ENCODE data around the gene GNA12.
"Not testable (repeated sequence)": the region's sequence is repeated elsewhere in the genome, so short reads cannot be mapped to it uniquely, and the experiment has no call there.

The GNA12 gene

DNA sequence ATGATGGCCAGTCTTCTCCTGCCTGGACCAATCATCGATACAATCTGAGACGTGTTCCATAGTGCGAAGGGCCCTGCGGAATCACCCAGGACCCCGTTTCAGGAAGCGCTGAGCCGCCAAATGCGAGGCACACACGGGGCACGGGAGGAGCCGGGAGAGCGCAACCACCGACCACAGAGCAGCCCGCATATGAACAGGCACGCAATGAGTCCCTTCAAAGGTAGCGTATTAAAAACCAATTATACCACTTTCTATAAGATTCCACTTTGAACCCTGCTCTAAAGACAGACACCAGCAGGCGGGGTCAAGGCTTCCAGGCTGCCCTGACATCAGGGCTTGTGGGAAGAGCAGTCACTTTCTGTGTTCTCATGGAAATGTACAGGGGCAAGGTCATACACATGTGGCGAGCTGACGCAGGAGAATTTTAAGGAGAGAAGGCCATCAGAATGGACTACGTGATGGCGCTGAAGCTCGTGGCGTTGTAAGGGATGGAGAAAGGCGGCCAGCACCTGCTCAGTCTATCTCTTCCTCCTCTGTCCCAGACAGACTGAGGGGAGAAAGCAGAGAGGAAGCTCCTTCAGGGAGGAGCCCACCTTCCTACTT, 109.9 kb downstream of the GNA12 start:
- DNase-seq (ENCODE audit: insufficient read length, low spot score) (no peak), FAIRE-seq (no peak)

DNA sequence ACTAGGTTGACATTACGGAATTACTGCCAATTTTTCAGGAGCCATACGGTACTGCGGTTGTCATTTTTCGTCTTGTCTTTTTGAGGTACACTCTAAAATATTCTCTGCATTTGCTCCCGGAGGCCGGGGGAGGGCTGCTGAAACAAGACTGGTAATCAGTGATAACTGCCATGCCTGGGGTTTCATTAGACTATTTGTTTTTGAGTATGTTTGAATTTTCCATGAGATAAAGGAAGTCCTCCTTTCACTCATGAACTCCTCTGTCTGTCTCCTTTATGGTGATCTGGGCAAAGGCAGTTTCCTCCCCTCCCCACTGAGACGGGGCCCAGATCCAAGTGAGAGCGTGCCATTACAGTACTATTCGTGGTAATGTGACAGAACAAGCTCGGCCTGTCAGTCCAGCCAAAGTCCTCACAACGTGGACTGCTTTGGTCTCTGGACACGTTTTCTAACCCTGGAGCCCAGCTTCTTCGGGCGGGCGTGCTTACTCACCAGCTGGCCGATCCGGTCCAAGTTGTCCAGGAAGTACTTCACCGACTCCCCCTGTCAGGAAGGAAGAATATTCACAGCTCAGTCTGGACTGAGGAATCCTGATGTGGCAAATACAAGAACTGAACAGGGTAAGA, 111.0 kb downstream of the GNA12 start:
- DNase-seq (ENCODE audit: insufficient read length, low spot score): no peak
- FAIRE-seq: no peak

DNA sequence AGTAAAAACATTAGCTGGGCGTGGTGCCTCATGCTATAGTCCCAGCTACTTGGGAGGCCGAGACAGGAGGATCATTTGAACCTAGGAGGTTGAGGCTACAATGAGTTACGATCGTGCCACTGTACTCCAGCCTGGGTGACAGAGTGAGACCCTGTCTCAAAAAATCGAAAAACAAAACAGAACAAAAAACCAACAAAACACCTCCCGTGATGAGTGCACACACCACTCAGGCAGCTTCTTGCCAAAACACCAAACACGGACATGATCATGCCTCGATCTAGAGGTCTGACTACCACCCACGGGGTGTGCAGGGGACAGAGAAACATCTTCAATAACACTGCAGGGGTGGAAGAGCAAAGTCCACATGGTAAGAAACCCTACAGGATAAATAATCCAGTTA, 111.7 kb downstream of the GNA12 start:
- FAIRE-seq (no peak), DNase-seq (ENCODE audit: insufficient read length, low spot score) (no peak)

DNA sequence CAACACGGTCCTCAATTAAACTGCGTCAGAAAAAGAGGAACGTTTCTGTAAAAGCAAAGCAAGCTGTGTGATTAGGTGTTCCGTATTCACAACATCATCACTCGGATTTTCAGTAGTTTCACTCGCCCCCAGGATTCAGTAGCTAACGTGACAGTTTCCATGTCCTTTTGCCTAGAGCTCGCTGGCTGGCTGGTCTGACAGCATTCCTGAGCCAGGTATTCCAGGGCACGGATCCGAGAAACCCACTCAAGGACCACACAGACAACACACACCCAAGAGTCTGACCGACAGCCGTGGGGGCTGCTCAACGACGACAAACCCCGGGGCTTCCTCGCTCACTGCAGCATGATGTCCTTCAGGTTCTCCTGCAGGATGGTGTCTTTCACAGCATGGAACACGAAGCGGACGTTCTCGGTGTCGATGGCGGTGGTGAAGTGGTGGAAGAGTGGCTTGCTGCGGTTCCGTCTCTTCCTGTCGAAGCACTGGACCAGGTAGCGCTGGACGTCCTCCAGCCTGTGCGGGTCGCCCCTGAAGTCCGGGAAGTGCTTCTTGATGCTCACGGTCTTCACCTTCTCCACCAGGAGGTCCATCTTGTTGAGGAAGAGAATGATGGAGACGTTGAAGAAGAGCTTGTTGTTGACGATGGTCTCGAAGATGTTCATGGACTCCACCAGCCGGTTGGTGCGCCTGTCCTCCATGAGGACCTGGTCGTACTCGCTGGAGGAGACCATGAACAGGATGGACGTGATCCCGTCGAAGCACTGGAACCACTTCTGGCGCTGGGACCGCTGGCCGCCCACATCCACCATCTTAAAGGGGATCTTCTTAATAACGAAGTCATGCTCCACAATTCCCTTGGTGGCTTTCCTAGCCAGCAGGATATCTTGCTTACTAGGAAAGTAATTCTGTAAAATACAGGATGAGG, 113.0 kb downstream of the GNA12 start:
- DNase-seq (ENCODE audit: insufficient read length, low spot score) (no peak), FAIRE-seq (peak; percentile 60)

DNA sequence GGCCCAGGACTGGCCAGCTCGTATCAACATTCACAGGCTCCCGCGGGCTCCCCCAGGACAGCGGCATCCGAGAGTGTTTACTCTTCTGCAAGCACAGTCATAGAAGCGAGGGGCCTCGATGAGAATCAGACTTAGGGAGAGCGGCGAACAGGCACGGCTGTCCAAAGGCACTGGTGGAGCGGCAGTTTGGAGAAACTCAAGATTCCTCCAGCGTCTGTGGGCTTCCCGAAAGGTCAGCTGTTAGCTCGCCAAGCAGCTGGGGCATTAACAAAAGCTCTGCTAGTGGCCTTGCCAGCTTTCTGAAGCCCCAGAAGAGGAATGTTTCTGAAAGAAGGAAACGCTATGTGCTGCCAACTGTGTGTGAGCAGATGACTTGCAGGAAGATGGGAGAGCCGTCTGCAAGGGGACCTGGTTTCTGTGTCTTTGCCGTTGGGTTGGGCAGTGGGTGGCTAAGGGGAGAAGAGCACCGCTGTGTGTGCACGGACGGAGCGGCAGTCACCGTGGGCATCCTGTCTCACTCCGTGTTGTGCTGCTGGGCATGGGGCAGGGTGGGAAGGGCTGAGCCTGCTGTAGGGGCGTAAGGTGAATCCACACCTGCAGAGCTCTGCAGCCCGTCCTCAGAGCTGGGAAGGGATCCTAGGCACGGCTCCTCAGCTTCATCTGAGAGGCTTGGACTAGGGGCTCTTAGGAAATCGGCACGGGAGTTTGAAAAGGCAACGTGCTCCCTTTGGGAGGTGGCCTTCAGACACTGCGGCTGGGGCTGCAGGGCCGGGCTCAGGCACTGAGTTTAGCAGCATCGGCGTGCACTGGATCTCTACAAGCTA, 114.0 kb downstream of the GNA12 start:
- no peak for DNase-seq (ENCODE audit: insufficient read length, low spot score)
- no peak for FAIRE-seq

DNA sequence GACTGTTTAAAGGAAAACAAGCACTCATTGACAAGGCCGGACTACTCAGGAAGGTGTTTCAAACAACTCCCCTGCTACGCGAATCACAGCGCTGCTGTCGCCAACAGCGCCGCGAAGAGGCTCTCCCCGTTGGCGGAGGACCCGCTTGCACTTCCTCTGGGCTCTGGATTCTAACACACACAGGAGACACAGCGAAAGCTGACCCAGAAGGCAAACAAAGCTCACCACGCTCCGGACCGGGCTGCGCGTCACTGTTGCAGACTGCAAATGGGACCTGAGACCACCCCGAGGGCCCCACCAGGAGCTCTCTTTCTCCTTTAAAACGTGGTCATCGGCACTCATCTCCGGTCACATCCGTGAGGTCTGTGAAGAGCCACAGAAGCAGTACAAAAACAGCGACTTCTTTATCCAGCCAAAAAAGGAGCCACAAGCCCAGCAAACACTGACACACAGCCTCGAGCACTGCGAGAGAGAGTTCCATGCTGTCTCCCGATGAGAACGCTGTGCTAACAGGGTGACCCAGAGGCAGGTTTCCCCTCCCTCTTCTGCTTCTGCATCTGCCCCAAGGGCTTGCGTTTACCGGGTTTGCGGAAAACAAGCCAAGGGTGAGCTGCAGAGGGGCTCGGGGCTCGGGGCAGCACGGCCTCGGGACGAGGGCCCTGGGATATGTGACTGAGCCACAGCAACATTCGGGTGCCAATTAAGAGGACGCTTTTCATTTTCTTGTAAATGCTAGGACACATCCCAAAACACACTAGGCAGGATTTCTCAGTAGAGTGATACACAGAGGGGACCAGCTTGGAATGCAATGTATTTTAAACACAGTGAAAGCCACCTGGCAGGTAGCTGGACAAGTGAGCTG, 114.8 kb downstream of the GNA12 start:
- FAIRE-seq (no peak), DNase-seq (ENCODE audit: insufficient read length, low spot score) (no peak)

DNA sequence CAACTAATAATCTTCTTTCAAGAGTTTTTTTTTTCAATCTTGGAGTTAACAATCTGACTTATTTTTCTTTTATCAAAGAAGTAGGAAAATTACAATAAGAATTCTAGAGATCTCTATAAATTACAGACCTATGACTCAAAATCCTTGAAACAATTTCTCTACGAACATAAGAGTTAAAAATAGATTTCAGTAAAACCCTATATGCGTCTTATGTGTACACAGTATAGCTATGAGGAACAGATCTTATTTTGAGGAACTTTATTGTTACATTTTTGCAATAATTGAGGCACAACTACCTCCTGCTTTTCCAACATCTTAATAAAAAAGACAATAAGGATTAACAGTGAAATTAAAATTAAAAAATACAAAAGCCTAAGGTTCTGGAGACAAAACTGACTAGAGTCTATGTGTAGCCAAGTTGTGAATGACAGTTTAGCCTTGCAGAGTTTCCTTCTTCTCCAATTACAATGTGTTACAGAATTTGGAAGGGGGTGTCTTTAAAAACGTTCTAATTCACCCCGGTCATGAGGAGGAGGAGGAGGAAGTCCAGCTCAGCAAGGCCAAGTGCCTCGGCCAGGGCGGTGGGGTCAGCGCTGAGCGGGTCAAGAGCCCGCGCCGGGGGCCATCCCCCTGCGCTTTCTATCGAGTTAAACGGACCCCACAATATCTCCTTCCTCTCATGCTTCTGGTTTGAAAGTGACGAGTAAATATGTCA, 115.6 kb downstream of the GNA12 start:
- FAIRE-seq (no peak), DNase-seq (ENCODE audit: insufficient read length, low spot score) (no peak)

DNA sequence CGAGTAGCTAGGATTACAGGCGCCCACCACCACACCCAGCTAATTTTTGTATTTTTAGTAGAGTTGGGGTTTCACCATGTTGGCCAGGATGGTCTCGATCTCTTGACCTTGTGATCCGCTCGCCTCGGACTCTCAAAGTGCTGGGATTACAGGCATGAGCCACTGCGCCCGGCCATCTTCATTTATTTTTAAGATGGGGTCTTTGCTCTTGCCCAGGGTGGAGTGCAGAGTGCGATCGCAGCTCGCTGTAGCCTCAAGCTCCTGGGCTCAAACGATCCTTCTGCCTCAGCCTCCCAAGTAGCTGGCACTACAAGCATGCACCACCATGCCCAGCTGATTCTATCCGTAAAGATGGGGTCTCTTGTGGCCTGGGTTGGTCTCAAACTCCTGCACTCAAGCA, 116.9 kb downstream of the GNA12 start:
- DNase-seq (ENCODE audit: insufficient read length, low spot score); FAIRE-seq: not testable (repeated sequence)

DNA sequence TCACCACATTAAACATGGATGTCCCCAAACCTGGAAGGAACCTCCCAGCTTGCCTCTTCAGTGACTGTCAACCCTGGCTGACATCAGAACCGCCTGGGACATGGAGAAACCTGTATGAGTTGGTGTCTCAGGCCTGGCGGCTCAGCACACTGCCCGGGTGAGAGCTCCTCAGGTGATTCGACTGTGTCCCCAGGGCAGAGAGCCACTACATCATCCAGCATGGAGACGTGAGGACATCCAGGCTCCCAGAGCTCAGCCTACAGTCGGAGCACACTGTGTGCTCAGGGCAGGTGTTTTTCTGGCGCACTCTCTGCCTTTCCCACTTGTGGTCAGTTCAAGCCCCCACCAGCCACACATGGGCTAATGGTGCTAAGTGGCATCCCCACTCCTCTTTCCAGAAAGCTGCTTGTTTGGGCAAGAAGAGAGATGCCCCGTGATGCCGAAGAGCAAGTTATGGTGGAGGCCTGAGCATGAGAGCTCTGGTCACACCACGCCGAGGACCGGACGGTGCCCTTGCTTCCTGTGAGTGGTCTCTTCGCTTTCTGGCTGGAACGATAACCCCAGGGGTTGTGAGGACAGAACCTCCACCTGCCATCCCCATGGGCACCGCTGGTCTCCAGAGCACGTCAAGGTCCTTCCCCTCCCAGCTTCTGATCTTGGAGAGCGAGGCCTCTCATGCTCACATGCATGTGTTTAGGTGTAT, 117.6 kb downstream of the GNA12 start:
- FAIRE-seq (no peak), DNase-seq (ENCODE audit: insufficient read length, low spot score) (no peak)

DNA sequence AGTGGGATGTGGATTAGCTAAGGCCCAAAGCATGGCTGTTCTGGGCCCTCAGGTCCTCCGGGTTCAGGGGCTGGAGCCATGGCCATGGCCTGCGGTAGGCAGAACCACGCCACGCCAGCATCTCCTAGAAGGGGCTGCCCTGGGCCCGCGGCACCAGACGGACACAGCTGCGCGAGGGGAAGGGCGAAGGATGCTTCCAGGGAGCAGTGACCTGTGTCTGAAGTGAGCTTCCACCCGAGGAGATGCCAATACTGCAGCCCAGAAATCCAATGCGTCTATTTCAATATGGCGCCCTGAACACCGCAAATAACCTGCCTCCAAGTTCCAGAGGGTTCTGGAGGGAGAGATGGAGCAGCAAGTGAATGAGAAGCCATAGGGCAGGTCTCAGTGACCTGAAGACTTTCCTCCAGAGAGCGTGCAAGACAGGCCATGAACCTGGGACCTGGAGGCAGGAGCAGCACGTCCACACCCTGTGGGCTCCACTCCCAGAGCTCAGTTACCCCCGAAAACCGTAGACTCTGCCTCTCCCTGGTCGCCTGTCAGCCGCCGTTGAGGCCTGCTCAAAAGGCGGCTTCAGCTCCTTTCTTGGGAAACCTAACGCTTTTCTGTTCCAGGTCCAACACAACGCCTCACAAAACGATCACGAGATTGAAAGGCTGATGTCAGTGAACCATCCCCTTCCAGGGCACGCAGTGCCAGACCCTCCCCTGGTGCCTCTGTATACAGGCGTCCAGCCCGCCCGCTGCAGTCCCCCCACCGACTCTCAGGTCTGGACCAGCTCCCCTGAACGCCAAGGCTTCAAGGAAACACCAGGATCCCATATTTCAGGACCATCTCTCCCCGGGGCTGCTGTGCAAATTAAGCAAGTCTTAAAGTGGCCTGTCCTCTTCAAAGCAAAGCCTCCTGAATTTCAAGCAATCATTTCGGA, 118.7 kb downstream of the GNA12 start:
- DNase-seq (ENCODE audit: insufficient read length, low spot score) (no peak), FAIRE-seq (no peak)

DNA sequence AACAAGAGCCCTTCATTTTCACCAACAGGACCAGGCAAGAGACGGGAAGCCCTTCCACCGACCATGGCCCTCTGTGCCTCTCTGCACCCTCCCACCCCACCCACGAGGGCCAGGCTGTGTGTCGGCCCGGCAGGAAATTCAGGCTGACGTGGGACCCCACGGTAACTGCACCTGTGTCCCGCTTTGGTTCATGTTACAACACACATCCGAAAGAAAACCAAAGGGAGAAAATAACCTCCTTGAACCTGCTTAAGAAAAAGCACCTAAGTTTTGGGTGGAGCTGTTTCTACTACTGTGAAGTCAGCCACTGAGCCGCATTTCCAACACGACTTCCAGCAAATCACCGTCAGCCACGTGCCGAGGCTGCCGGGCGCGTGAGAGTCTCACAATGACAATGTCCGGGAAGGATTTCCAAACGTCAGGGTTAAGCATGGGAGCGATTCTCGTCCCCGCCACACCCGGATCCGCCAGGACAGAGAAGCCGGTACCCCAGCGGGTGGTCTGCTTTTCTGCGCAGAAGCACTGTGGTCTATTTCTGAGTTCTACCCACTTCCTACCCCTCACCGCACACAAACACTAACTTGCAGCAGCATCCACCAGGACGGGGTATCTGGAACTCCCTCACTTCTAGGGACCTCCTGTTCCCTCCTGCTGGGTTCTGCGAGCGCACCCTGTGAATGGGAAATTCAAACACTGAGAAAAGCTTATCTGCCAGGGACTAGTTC, 119.5 kb downstream of the GNA12 start:
- DNase-seq (ENCODE audit: insufficient read length, low spot score) (no peak), FAIRE-seq (peak; percentile 44)

DNA sequence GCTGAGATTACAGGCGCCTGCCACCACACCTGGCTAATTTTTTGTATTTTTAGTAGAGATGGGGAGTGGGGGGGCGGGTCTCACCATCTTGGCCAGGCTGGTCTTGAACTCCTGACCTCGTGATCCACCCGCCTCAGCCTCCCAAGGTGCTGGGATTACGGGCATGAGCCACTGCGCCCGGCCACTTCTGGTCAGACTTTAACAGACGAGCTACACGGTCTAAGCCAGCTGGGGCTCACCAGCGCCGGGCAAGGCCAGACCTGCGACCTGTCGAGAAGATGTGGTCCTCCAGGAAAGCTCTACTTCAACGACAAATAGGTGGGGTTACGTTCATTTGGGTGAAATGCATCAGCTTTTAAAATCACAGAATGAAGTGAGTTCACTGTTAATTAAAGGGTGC, 120.1 kb downstream of the GNA12 start:
- FAIRE-seq; DNase-seq (ENCODE audit: insufficient read length, low spot score): not testable (repeated sequence)

DNA sequence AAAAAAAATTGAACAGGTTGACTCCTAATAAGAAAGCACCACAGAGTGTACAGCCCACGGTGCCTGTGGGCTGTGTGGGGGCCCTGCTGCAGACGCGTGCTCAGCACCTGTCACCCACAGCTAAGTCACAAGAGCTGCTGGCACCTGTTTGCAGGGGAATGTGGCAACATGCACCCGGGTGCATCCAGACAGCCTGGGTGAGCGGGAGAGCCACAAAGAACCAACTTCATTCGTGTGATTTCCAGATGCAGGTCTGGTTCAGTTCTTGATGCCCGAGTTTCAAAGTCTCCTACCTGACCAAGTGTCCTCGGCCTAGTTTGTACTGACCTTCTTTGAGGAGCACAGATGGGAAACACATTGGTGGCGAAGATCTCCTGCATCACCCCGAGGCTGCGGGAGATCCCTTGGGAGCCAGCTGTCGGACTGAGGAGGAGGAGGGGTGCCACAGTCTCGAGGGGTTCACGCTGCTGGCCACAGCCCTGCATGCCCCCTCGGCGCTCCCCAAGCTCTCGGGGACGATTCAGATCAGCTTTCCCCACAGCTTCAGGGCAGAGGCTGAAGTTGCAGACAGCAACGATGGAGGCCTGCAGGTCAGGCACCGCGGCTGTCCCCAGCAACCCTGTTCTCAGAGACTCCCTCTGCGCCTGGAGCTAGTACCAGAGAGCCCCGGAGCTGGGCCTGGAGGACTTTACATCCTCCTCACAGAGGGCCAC, 120.8 kb downstream of the GNA12 start:
- no peak for DNase-seq (ENCODE audit: insufficient read length, low spot score)
- FAIRE-seq: no peak

DNA sequence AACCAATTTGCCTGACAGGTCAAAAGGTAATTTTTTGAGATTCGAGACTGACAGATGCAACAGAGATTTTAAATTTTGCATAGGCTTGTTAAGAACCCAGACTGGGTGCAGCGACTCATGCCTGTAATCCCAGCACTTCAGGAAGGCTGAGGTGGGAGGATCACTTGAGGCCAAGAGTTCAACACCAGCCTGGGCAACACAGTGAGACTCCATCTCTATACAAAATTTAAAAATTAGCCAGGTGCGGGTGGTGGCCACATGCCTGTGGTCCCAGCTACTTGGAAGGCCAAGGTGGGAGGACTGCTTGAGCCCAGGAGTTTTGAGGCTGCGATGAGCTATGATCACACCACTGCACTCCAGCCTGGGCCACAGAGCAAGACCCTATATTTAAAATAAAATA, 121.5 kb downstream of the GNA12 start:
- no peak for FAIRE-seq
- no peak for DNase-seq (ENCODE audit: insufficient read length, low spot score)

DNA sequence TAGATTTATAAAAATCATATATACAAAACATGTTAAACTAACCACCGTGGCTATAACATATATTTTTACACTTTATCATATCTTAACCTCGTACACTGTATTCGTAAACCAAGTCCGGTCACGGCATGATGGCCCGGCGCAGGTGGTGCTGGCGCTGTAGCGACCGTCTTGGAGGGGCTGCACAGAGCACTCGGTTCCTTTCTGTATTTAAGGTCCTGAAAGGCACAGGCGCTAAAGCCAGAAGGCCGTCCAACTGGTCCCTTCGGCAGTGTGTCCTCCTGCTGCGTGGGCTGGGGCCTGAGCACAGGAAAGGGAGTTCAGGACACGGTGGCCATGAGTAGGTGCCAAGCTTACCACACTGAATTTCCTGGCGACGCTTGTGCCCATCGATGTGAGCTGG, 122.3 kb downstream of the GNA12 start:
- FAIRE-seq (no peak), DNase-seq (ENCODE audit: insufficient read length, low spot score) (no peak)

DNA sequence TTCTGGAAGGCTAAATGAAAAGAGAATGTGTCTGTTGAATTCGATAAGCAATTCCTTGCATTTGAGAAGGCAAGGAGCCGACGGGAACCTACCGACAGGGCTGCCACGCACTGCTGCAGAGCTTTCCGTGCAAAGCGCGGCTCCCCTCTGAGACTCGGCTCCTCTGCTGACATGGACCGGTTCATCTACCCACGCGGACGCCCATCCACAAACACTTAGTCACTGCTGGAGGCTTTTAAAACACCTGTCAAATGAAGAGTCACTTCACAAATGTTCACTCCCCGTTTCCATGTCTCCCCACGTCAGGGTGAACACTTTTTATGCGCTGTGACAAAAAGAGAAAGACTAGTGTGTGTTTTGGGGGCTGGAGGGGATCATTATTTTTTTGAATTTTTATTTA, 124.1 kb downstream of the GNA12 start:
- FAIRE-seq (no peak), DNase-seq (ENCODE audit: insufficient read length, low spot score) (no peak)
